Measurements from ENCODE around the gene MAPKBP1. TPM values are rescaled to one million over a fixed set of nuclear protein-coding genes. Genes with fewer than 3 reads are reported as not detected.
"Not testable (repeated sequence)": the region's sequence is repeated elsewhere in the genome, so short reads cannot be mapped to it uniquely, and the experiment has no call there.

MAPKBP1 gene
- 21.2 TPM for total RNA-seq
- long read RNA-seq, partial matches to known transcripts, result 3 of 24 reads
- long read RNA-seq, other reads (novel, unspliced or antisense), result 21 of 24 reads

GRCh38 chr15:41774062-41774881, at the start of gene MAPKBP1:
TSS of gene MAPKBP1 (plus strand) at chr15:41774484. CDS start at chr15:41775276, 792 bp downstream.
- DNase-seq (ENCODE audit: low spot score), result peak; percentile 98

- DNase-seq (ENCODE audit: low spot score), result no peak
These were observed 47.1 kb upstream of the MAPKBP1 start for GRCh38 chr15:41727143-41727542.

- DNase-seq (ENCODE audit: low spot score), result not testable (repeated sequence)
These were observed 46.2 kb upstream of the MAPKBP1 start for GRCh38 chr15:41728061-41728460.

- DNase-seq (ENCODE audit: low spot score), result no peak
These were observed 43.7 kb upstream of the MAPKBP1 start for GRCh38 chr15:41730543-41730942.

GRCh38 chr15:41732483-41732882, 41.8 kb upstream of the MAPKBP1 start:
- DNase-seq (ENCODE audit: low spot score), result no peak

- DNase-seq (ENCODE audit: low spot score), result no peak
These were observed 40.2 kb upstream of the MAPKBP1 start for GRCh38 chr15:41734079-41734478.

- DNase-seq (ENCODE audit: low spot score), result no peak
These were observed 39.2 kb upstream of the MAPKBP1 start for GRCh38 chr15:41735046-41735445.

GRCh38 chr15:41735492-41735891, 38.8 kb upstream of the MAPKBP1 start:
- not testable (repeated sequence) for DNase-seq (ENCODE audit: low spot score)

- DNase-seq (ENCODE audit: low spot score), result no peak
These were observed 27.5 kb upstream of the MAPKBP1 start for GRCh38 chr15:41746802-41747201.

- DNase-seq (ENCODE audit: low spot score), result no peak
These were observed 18.1 kb upstream of the MAPKBP1 start for GRCh38 chr15:41756198-41756597.

GRCh38 chr15:41772720-41773331, 1.5 kb upstream of the MAPKBP1 start:
- no peak for DNase-seq (ENCODE audit: low spot score)

- DNase-seq (ENCODE audit: low spot score), result no peak
These were observed 954 bp upstream of the MAPKBP1 start for GRCh38 chr15:41773332-41773728.

- no peak for DNase-seq (ENCODE audit: low spot score)
These were observed 589 bp upstream of the MAPKBP1 start for GRCh38 chr15:41773729-41774061.

- no peak for DNase-seq (ENCODE audit: low spot score)
These were observed 666 bp downstream of the MAPKBP1 start for GRCh38 chr15:41774882-41775417.

- no peak for DNase-seq (ENCODE audit: low spot score)
These were observed 1.4 kb downstream of the MAPKBP1 start for GRCh38 chr15:41775651-41776050.

- DNase-seq (ENCODE audit: low spot score), result no peak
These were observed 3.2 kb downstream of the MAPKBP1 start for GRCh38 chr15:41777421-41777973.

- DNase-seq (ENCODE audit: low spot score), result no peak
These were observed 4.2 kb downstream of the MAPKBP1 start for GRCh38 chr15:41778521-41778920.

GRCh38 chr15:41779662-41780157, 5.4 kb downstream of the MAPKBP1 start:
- no peak for DNase-seq (ENCODE audit: low spot score)

- DNase-seq (ENCODE audit: low spot score), result no peak
These were observed 6.0 kb downstream of the MAPKBP1 start for GRCh38 chr15:41780266-41780665.

- DNase-seq (ENCODE audit: low spot score), result no peak
These were observed 6.4 kb downstream of the MAPKBP1 start for GRCh38 chr15:41780727-41781126.

GRCh38 chr15:41782371-41783282, 8.3 kb downstream of the MAPKBP1 start:
- DNase-seq (ENCODE audit: low spot score), result no peak
